Panc1 (cell line): ENCODE results near the gene ADARB2. TPM values are rescaled to one million over a fixed set of nuclear protein-coding genes. Genes with fewer than 3 reads are reported as not detected.

Source experiments
- ATAC-seq: fragments of 200-7000 bp; cut with Tn5 transposase; 2 replicates; pipeline ENCODE4 v1.9.1; 2020; ENCODE audit warnings: mild to moderate bottlenecking, moderate library complexity
- BruUV-seq: library from RNA; stranded (reverse); fragments of 400-500 nt; replicated peaks from 2 replicates; lab custom pipeline; 2021; lab: Mats Ljungman, UMichigan
- CTCF ChIA-PET: fragments of 300-600 bp; sonication (Branson Sonifier 250); formaldehyde crosslinking; loops from one replicate; lab custom pipeline; 2022; ENCODE audit warnings: antibody characterized with exemption; lab: Charles Lee
- POLR2A ChIA-PET: fragments of 300-600 bp; sonication (Branson Sonifier 250); formaldehyde crosslinking; loops from one replicate; lab custom pipeline; 2022; ENCODE audit warnings: antibody characterized with exemption; lab: Charles Lee
- DNase-seq: peaks from one replicate; pipeline ENCODE4 v3.0.0-alpha.2; 2010; ENCODE audit warnings: low read depth, low spot score
- H3K27ac ChIP-seq: 2 replicates; pipeline ENCODE4 v1.5.1; 2011; ENCODE audit warnings: mild to moderate bottlenecking, low read length, inconsistent platforms
- H3K27me3 ChIP-seq: fragments of 200-500 bp; sonication (Bioruptor generic); 2 replicates; pipeline ENCODE4 v1.6.0; 2014; ENCODE audit warnings: low read length, inconsistent platforms; ENCODE audit not compliant: control insufficient read depth, insufficient read depth
- H3K36me3 ChIP-seq: fragments of 200-500 bp; sonication (Bioruptor generic); 2 replicates; pipeline ENCODE4 v1.5.1; 2014; ENCODE audit warnings: inconsistent platforms, mild to moderate bottlenecking, low read length, moderate library complexity; ENCODE audit not compliant: control insufficient read depth, insufficient read depth
- H3K4me1 ChIP-seq: 2 replicates; pipeline ENCODE4 v1.5.1; 2011; ENCODE audit warnings: inconsistent platforms, mild to moderate bottlenecking, low read length, moderate library complexity; ENCODE audit not compliant: control insufficient read depth, insufficient read depth
- H3K4me3 ChIP-seq, 2 experiments: 2 replicates each; pipeline ENCODE4 v1.5.1; 2011 to 2012; ENCODE audit warnings: low read depth in 2 of 2, low read length in 2 of 2, mild to moderate bottlenecking in 2 of 2, inconsistent platforms in 1 of 2, moderate library complexity in 1 of 2
- H3K9me3 ChIP-seq: fragments of 200-500 bp; sonication (Bioruptor generic); 2 replicates; pipeline ENCODE4 v1.5.1; 2014; ENCODE audit warnings: low read depth, mild to moderate bottlenecking, inconsistent platforms, low read length, moderate library complexity; ENCODE audit not compliant: control insufficient read depth, insufficient read depth
- CTCF ChIP-seq: fragments of 450-650 bp; IDR thresholded peaks from 2 replicates; pipeline ENCODE4 v1.5.1; 2017; ENCODE audit warnings: mild to moderate bottlenecking
- POLR2AphosphoS5 ChIP-seq: IDR thresholded peaks from 2 replicates; pipeline ENCODE4 v1.6.1; 2012; ENCODE audit warnings: mild to moderate bottlenecking, low read depth, low read length, moderate library complexity
- REST ChIP-seq, 2 experiments: IDR thresholded peaks; 2 replicates each; pipeline ENCODE4 v1.6.1; 2011 to 2012; ENCODE audit warnings: low read depth in 2 of 2, control low read depth in 1 of 2, low read length in 1 of 2, mild to moderate bottlenecking in 1 of 2, moderate library complexity in 1 of 2; ENCODE audit not compliant: insufficient read depth in 1 of 2
- SIN3A ChIP-seq: IDR thresholded peaks from 2 replicates; pipeline ENCODE4 v1.6.1; 2012; ENCODE audit warnings: low read depth, mild to moderate bottlenecking, low read length, moderate library complexity, borderline replicate concordance; ENCODE audit not compliant: insufficient read depth
- TCF7L2 ChIP-seq: IDR thresholded peaks from 2 replicates; pipeline ENCODE4 v1.6.1; 2011; ENCODE audit warnings: mild to moderate bottlenecking, low read depth, low read length, inconsistent platforms
- in situ Hi-C: cut with HindIII; loops from 2 replicates; pipeline ENCODE4 v1.10.0; 2016; ENCODE audit warnings: low sequenced_read_pairs, low pct_unique_long_range_greater_than_20kb
- intact Hi-C: fragments of 100-400 bp; cut with micrococcal nuclease; formaldehyde crosslinking; loops from one replicate; pipeline ENCODE4 v1.10.0; 2022; ENCODE audit not compliant: unreplicated experiment
- total RNA-seq: library from RNA; stranded (reverse); gene quantifications from one replicate; pipeline ENCODE4 v1.2.1, GENCODE V29; 2021; ENCODE audit not compliant: unreplicated experiment

Gene ADARB2
- total RNA-seq, 1 experiment from 2014 or later: 0.31 TPM

GRCh38 chr10:1559761-1560160 lies 177.6 kb downstream of the ADARB2 start:
- CTCF ChIA-PET: no interaction called here
- BruUV-seq: no TSS peak
- POLR2A ChIA-PET: no interaction called here
- TF ChIP-seq REST (IDR thresholded peaks at IDR 0.05; ENCODE audit: insufficient read depth in 1 of 2, low read depth in 2 of 2, low read length in 1 of 2) (no peak), TCF7L2 (no peak), CTCF (no peak), SIN3A (no peak), POLR2AphosphoS5 (no peak)
- Histone ChIP-seq H3K27me3 (no peaks in the 10 kb centered on the region; the same call in 1 of the 2 replicates), H3K4me1 (no peaks in the 10 kb centered on the region), H3K4me3 (no peak overlapping the region), H3K27ac (no peak overlapping the region), H3K9me3 (no peaks in the 10 kb centered on the region), H3K36me3 (no peaks in the 10 kb centered on the region)
- intact Hi-C loops (no loop called here), in situ Hi-C loops (no loop called here)
- ATAC-seq: no peak
- DNase-seq: no peak

GRCh38 chr10:1559311-1559710 lies 178.0 kb downstream of the ADARB2 start:
- no peak for TF ChIP-seq TCF7L2
- no peak for TF ChIP-seq POLR2AphosphoS5
- no peak for TF ChIP-seq SIN3A
- TF ChIP-seq CTCF: no peak
- no peak for TF ChIP-seq REST (IDR thresholded peaks at IDR 0.05; ENCODE audit: insufficient read depth in 1 of 2, low read depth in 2 of 2, low read length in 1 of 2)
- Histone ChIP-seq H3K9me3 (no peaks in the 10 kb centered on the region), H3K27me3 (no peaks in the 10 kb centered on the region; the same call in 1 of the 2 replicates), H3K36me3 (no peaks in the 10 kb centered on the region), H3K4me1 (no peaks in the 10 kb centered on the region), H3K4me3 (no peak overlapping the region), H3K27ac (no peak overlapping the region)
- ChIA-PET CTCF (no interaction called here), POLR2A (no interaction called here)
- intact Hi-C loops: no loop called here
- DNase-seq: no peak
- in situ Hi-C loops: no loop called here
- ATAC-seq: no peak
- BruUV-seq: no TSS peak
